DMS 273 (cell line): Measurements from ENCODE around the gene BCCIP.

Experiments used
- DNase-seq: peaks from one replicate; lab custom pipeline; 2025; ENCODE audit not compliant: unreplicated experiment; lab: John Stamatoyannopoulos, UW

The BCCIP gene

DNA sequence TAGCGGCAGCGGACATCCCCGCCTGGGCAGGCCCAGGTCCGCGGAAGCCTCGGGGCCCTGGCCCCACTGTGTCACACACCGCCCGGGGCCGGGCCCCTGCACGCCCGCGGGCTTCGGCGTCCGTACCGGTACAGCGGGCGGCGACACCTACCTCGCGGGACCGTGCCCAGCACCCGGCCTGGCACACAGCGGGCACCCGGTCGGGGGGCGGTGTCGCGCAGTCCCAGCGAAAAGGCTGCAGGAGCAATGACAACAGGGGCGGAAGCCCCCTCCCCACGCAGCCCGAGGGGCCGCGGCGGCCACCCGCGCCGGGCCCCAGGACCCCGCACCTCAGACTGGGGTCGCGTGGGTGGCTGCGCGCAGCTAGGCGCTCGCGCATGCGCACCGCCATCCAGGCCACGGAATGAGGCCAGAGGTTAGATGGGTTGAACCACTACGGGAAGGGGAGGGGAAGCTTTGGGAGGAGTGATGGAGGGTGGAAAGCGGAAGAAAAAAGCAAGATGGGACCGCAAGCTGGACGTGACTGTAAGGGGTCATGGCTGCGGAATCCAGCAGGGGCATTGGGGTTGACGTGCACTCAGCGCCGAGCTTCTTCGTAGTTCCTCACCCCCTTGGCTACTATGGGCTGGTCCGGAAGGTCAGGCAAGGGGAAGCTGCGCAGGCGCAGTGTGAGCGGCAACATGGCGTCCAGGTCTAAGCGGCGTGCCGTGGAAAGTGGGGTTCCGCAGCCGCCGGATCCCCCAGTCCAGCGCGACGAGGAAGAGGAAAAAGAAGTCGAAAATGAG, at the start of gene BCCIP, which contains the start of gene UROS:
Gene BCCIP, plus strand, starts transcription at position 669 of the 785 bp plus-strand sequence. Its CDS starts 12 bp downstream, at position 681.
Gene UROS, minus strand, starts transcription at position 381 of the 785 bp plus-strand sequence. CDS start 6,759 bp downstream, outside the sequence.
- peak; percentile 94 for DNase-seq

DNA sequence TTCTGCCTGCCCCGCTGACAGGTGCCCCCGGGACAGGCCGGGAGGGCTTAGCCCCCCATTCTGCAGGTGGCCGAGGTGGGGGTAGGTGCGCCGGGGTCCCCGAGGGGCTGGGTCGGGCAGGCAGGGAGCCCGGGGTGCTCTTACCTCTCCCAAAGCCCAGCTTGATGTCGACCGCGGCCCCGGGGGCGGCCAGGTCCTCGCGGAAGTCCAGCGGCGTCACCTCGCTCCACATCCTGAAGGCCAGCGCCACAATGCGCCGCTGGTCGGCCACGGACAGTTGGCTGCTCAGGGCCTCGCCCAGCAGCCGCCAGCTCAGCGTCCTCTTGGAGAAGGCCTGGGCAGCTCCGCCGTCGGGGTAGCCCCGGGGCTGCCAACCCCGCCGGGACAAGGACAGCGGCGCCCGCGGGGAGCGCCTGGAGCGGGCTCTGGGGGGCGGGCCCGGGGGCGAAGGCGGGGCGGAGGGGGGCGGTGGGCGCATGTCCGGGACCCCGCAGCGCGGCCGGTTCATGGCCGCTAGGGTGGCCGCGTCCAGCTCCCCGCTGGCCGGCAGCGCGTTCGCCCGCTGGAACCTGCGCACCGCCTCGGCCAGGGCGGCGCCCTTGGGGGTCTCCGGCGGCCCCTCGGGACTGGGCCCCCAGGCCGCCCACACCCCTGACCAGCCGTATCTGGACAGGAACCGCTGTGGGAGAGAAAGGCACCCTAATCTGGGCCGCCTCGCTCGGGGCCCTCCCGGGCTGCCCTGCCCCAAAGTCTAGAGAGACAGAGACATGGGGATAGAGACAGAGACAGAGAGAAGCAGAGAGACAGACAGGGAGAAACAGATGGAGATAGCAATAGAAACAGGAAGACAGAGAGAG, 49.4 kb upstream of the BCCIP start:
- DNase-seq = no peak

DNA sequence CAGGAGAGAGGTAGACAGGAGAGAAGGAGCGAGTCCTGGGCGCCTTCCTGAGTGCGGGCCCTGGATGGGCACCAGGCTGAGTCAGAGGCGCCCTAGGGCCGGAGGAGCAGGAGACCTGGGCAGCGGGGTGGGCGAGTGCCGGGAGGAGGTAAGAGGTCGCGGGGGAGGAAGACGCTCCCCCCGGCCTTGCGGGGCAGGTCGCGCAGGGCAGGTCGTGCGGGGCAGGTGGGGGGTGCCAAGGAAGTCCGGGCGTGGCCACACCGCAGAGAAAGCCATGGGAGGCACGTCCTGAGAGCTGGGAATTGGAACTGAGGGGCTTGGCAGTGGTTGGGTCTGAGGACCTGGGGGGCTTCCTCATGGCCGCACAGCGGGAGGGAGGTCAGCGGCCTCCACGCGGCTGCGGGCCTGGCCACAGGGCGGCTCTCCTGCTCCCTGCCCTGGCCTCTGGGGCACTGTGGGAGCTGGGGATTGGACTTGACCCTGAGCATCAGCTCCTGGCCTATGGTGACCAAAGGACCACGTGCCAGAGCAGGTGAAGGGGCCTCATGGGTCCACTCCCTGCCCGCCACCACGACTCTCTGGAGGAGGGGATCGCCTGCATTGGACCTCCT, 48.7 kb upstream of the BCCIP start:
- DNase-seq = no peak

DNA sequence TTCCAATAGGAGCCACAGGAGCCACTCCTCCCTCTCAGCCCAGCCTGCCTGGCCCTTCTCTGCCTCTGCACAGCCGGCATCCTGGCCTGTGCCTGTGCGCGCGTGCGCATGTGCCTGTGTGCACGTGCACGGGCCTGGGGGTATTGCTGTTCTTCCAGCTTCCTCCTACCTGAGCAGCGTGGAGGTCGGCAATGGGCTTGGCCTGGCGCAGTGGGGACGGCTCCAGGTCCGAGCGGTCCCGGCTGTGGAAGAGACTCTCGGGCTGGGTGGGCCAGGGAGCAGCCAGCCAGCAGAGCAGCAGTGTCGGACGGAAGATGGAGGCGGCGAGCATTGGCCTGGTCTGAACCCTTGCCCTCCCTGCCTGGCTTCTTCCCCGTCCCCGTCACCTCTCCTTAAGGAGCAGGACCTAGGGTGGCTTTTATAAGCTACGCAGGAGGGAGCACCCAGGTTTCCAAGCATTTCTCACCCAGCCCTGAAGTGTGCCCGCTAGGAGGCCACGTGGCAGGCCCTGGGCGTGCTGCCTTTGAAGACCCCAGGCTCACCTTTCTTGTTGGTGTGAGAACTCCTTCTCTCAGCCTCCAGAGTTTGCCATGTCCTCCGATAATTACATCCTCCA, 47.7 kb upstream of the BCCIP start, which contains the start of gene MMP21:
Gene MMP21, minus strand, starts transcription at position 331 of the 616 bp plus-strand sequence. Its CDS starts 0 bp downstream, at position 331.
- DNase-seq = no peak

GRCh38 chr10:125777806-125778205, 45.5 kb upstream of the BCCIP start:
- no peak for DNase-seq

DNA sequence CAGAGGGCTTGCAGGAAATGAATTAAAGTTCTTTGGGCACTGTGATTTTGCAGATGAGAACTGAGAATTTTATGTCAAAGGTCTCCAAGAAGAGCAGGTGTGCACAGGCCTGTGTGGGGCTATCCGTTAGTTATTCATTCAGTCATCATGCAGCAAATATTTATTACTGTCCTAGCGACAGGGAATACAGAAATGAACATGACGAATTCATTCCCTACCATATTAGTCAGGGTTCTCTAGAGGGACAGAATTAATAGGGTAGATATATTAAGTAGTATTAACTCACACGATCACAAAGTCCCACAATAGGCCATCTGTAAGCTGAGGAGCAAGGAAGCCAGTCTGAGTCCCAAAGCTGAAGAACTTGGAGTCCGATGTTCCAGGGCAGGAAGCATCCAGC, 44.8 kb upstream of the BCCIP start:
- DNase-seq = no peak

GRCh38 chr10:125779403-125780327, 43.7 kb upstream of the BCCIP start:
- DNase-seq = peak; percentile 28

- no peak for DNase-seq
Observed at GRCh38 chr10:125781374-125781773, 42.0 kb upstream of the BCCIP start.

GRCh38 chr10:125782054-125782453, 41.3 kb upstream of the BCCIP start:
- no peak for DNase-seq

DNA sequence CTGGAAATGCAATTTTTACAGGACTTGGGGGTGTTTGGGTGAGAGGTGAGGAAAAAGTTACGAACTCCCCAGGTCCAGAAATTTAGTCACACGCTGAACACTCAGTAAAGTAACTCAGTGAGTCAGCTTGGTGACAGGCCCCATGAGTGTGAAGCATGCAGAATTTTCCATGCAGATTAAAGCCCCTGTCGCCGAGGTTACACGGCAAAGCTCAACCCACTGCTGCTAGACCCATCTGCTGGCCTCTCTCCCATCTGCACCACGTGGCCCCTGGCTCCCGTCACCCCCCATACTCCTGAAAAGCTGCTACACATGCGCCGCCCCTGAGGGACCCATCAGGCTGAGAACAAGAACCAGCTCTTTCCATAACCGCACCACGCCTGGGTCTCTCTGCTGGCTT, 40.7 kb upstream of the BCCIP start:
- no peak for DNase-seq

DNA sequence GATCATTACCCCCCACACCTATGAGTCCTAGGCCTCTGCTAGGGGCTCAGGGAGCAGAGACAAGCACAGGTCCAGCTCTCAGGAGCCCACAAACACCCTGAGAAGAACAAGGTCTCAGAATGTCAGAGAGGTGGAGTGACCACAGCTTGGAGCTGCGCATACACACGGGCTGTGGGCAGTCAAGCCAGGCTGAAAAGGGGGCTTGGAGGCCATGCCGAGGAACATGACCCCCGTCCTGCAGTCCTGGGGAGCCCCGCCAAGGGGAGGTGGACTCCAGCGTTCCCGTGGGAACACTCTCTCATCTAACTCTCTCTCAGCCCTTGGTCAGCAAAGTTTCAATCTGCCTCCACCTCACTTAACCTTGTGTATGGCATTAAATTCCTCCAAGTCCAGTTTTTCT, 39.9 kb upstream of the BCCIP start:
- DNase-seq = no peak

DNA sequence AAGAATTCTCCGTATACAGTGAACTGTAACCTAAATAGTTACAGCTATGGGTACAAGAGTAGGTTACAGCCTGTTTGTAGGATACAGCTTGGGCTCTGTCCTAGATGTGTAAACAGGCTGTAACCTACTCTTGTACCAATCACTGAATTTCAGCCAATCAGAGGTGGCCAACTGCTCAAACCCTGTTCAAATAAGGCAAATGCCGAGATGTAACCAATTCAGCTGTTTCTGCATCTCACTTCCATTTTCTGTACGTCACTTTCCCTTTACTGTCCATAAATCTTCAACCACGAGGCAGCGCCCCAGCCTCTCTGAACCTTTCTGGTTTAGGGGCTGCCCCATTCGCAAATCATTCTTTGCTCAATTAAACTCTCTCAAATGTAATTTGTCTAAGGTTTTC, 39.4 kb upstream of the BCCIP start:
- no peak for DNase-seq

DNA sequence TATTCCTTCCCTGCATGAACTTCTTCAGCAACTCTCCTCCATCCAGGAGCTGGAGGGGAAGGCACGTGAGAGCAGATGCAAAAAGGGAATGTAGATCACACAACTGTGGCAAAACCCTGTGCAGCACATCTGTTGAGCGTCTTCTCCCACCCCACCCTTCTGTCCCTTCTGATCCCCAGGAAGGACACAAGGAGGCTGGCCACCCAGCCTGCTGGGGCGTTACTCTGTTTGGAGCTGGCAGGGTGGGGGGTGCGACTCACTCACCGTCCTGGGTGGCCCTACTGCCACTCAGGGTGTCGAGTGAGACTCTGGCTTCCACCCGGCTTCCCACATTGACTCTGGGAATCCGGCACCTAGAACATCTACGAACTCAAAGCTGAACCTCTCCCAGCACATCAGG, 37.6 kb upstream of the BCCIP start:
- no peak for DNase-seq

- no peak for DNase-seq
Observed at GRCh38 chr10:125788156-125789034, 35.0 kb upstream of the BCCIP start.

DNA sequence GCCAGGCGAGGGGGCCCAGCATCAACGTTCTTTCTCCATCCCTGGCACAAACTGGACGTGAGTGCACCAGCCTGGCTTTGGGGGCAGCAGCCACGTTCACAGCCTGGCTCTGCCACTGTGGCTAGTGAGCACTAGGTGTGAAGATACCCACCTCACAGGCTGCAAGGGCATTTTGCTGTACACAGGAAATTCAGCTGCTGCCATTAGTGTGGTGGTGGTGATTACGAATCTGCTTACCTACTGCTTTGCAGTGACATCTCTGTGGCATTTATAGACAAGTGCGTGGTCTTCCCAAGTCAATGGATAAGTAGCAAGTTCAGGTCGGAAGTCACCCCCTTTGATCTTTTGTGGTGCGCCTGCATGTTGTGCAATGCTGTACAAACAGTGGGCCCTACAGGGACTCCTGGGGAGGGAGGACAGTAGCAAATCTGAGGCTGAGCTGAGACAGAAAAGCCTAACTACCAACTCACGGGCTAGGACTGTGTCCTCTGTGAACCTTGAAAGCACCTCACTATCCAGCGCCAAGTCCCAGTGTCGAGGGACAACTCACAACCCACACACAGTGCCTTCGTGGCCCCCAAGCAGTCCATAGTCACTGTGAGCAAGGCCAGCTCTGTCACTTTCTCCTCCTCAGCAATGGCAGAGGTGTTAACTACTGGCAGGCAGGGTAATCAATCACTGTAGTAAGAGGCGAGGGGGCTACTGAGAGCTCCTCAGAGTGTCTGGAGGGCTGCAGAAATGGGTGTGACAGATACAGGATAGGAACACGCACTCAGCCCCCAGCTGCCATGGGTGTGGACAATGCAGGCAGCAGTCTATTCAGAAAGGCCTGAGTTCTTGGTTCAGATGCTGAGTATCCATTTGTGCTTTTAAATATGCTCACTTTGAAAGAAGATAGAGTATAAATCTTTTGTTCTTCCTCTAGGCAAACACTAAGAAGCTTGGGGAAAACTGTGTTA, 30.7 kb upstream of the BCCIP start:
- no peak for DNase-seq

DNA sequence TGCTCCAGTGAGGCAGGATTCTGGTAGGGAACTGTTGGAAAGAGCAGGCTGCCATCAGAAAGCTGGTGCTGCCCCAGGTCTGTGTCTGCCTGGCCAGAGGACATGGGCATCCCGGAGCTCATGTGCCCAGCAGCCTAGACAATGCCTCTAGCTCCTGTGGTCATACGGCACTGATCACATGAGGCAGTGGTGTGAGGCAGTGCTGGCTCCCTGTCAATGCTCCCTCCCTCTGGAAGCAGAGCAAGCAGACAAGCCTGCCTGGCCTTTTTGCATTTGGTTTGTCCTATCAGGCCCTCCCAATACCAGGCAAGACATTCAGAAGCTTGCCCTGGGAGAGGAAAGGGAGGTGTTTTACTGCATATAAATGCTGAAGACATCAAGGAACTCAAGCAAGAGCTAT, 28.2 kb upstream of the BCCIP start:
- no peak for DNase-seq

DNA sequence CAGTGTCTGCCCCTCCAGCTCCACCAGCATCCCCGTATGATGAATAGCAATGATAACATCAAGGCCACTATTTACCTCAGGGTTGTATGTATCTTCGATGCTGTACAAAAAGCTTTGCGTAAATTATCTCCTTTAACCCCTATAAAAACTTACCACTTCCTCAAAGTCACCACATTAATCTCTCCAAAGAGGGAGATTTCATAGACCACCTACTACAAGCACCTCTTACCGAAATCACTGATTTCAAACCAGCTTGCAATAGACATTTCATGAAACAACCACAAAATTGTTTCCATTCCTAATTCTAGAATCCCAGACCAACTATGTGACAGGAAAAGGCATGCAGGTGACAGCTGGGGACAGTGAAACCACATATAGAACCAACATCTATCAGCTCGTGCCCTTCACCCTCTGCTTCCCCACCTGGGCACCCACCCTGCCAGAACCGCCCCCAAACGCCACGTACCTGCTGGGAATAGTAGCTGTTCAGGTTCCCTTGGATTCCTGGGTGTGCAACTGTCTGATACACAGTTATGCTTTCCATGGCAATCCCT, 27.6 kb upstream of the BCCIP start:
- DNase-seq = no peak

DNA sequence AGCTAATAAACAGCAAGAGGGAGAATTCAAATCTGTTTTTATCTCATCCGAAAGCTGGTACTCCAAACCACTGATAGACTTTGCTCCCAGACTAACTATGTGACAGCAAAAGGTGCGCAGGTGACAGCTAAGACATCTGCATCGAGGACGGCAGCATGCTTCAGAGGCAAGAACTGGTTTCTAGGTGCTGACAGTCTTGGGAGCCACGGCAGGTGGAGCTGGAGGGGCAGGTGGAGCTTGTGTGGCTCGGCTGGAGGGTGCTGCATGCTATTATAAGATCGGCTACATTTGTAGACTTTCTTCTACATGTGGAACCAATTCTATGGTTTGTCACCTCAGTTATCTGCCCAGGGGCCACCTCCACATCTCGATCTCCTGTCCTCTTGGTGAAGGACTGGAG, 25.9 kb upstream of the BCCIP start:
- DNase-seq = no peak
